ENCODE results near the gene SERPINB12.

Gene SERPINB12

DNA sequence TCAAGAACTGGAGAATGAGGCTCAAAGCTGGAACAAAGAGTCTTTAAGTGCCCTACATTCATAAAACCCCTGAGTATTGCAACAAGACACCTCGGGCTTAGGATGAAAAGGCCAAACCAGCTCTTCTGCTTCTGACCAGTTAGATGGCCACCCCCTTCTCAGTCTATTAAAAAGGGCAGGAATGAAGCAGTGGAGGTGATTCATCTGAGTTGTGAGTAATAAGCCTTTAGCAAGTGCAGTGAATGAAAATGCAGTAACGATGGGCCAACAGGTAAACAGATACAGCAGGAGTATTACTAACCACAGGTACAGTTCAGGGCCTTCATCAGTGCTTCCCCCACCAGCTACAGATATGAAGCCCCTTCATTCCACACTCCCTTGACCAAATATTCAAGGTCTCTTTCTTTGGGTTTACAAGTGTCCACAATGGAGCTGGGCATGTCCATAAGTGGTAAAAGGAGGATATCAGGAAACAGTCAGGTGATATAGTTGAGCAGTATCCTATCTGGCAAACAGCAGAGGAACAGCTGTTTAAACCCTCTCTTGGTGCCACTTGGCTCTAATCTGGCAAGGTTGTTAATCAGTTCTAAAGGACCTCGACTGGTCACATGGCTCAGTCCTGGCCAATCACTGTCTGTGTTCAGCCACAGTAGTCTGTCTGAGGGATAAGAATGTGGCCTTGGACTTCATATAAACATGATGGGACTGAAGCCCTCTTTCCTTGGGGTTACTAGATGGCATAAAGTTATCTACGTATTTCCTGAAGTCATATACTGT lies 62.8 kb downstream of the SERPINB12 start:
- DNase-seq = no peak

GRCh38 chr18:63606526-63606925 lies 64.4 kb downstream of the SERPINB12 start:
- DNase-seq = no peak

DNA sequence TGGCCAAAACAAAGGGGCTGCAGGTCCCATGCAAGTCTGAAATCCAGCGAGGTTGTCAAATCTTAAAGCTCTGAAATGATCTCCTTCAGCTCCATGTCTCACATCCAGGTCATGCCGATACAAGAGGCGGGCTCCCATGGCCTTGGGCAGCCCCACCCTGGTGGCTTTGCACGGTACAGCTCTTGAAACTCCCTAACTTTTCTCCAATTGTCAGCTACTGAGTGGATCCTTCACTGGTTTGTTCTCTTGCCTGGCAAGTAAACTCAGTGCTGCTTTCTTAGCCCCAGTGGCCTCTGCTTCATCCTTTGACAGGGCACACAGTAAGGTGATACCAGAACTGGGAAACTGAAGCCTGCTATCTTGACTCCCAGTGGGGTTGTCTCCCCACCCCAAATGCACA lies 71.3 kb downstream of the SERPINB12 start:
- DNase-seq = no peak

DNA sequence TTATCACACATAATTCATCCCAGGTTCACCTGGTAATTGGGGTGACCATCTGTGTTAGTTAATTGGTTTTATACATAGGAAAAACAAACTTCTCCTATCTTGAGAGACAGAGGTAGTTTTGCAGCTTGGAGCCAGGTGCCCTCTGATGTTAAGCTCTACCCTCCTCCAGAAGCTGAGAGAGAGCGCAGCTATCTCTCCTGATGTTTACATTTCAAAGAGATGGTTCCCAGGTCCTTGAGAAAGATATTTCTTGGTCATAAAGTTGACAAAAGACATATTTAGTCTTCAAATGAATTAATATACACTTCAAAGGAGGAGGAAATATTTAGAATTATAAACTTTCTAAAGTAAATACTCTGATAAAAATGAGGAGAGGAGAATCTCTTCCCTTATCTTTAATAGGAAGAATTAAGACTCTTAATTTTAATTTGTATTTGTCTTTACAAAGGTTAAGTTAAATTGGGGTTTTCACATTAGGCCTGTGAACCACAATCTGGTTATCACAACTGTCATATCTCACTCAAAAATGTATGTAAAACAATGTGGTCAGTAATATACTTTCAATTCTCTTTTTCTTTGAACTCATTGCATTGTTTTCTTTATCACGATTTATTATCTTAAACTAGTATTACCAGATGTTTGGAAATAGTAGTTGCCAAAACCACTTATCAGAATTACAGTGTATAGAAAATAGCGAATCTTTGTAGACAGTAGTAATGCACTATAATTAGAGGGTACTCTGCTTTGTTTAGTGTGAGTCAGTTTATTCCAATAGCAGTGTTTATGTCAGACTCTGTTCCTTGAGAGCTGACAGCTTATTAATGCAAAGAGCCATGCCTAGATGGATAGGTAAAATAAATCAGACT lies 75.1 kb downstream of the SERPINB12 start:
- no peak for DNase-seq

DNA sequence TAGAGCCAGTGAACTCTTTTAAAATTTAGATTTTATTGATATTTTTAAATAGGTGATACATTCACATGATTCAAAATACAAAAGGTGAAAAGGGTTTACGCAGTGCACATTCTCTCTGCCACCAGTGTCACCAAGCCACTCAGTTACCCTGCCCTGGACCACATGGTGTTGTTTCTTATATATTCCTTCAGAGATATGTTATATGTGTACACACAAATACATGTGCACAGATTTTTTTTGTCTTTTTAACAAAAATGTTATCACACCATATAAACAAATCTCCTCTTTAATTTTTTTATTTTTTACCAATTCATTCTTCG lies 75.7 kb downstream of the SERPINB12 start:
- no peak for DNase-seq

Data from 8988T (cell line).